Middle frontal gyrus (tissue), 1 donor: ENCODE measurements around the gene DXO.
"Not testable (repeated sequence)": the region's sequence is repeated elsewhere in the genome, so short reads cannot be mapped to it uniquely, and the experiment has no call there.

Experiments
- DNase-seq: peaks from one replicate; pipeline ENCODE4 v3.0.0-alpha.2; 2015; ENCODE audit warnings: low spot score; ENCODE audit errors: extremely low spot score

Gene DXO

DNA sequence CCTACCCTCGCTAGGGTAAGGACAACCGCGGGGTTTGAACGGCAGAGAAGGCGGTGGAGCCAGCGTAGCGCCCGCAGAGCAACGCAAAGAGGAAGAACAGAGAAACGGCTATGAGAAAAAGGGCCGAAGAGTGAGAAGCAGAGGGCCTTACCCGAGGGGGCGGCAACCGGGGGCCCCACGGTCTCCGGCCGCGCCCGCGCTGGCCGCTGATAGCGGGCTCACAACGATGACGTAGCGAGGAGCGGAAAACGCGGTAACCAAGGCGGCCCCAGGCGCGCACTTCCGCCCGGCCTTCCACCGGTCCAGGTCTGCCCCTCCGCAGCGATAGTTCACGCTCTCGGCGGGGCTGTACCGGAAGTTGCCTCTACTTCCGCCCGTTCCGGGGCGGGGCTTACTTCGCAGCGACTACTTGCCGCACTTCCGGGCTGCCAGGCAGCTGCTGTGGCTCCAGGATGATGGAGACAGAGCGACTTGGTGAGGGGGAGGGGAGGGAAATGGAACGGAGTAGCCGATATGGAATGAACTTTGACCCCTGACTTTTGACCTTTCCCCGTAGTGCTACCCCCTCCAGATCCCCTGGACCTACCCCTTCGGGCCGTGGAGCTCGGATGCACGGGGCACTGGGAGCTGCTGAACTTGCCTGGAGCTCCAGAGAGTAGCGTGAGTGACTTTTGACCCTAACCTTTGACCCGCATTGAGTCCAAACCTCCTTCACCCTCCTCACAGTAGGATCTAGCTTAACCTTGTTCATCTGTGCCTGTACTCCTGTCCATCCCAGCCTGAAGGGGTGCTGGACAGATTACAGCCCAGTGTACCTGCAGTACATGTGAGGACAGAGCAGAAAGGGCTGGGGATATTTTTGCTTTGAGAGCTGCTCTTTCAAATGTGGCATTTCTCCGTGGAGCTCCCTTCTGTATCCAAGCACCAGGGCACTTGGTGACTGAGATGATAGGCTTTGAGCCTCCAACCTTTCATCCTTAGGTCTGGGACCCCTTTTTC is 12.9 kb downstream of the DXO start, which contains the start of the genes NELFE and SKIC2:
NELFE (minus strand) TSS at position 231 of the 999 bp plus-strand sequence. CDS start 525 bp downstream, outside the sequence.
SKIC2 (plus strand) TSS at position 435 of the 999 bp plus-strand sequence; CDS start at position 453, 18 bp downstream.
- peak; percentile 96 for DNase-seq

DNA sequence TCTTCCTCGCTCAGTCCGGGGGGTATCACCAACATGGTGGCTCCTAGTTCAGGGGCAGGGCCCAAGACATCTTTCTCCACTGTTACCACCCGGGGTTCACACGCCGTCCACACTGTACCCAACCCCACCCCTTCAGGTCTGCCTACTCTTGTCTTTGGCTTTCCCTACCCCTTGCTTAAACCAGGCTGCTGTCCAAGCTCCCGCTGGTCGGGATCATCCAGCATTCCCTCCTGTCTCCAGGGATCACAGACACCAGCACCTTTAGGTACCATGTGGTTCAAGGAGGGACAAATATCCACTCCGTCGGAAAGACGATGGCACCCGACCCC is 13.6 kb downstream of the DXO start:
- DNase-seq: no peak

- DNase-seq: no peak
These were observed 15.1 kb downstream of the DXO start for GRCh38 chr6:31956796-31957195.

GRCh38 chr6:31954511-31954910 is 17.4 kb downstream of the DXO start:
- DNase-seq: no peak

GRCh38 chr6:31952890-31953289 is 19.0 kb downstream of the DXO start:
- DNase-seq: no peak

DNA sequence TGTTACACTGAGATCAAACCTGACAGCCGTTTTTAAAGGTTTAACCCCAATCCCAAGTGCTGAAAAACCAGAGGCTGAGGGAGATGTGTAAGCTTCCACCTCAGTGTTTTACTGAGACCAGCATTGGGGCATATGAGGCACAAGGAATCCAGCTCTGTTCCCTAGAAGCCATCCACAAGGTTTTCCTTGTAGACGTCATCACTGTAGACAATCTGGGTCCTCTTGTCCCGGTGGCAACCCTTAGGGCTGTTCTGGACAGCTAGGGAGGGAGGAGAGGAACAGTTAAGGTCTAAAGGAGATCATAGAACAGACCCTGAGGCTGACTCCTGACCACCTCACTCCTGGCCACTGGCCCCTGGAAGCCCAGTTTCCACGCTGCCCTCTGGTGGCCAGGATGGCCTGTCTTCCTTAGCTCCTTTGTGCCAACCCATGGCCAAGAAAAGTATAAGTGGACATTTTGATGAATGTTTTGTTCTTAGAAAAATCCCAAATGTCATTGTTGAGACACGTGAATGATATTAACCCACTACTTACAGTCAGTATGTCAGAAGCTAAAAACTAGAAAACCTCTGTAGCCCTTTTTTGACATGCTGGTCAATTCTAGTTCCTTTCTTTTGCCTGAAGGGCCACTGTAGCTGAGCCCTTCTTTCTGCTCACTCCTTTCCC is 19.7 kb downstream of the DXO start:
- DNase-seq: no peak

- no peak for DNase-seq
These were observed 21.9 kb downstream of the DXO start for GRCh38 chr6:31949926-31950548.

DNA sequence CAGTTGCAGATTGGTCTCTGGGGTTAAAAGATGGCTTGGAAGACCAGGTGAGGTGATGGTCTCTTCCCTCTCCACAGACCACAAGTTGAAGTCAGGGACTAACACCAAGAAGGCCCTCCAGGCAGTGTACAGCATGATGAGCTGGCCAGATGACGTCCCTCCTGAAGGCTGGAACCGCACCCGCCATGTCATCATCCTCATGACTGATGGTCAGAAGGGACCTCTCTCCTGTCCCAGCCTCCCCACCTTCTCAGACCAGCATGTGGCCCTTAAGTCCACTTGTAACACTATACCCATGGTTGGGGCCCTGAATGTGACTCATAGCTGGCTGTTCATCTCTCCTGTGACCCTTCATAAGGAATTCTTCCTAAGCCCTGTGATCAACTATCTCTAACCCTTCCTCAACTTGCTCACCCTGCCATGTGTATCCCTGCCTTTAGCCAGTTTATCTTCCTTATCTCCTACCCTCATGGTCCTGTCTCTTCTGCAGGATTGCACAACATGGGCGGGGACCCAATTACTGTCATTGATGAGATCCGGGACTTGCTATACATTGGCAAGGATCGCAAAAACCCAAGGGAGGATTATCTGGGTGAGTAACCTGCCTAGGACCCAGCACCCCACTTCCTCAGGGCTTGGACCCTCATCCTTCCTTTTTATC is 23.1 kb downstream of the DXO start:
- no peak for DNase-seq

DNA sequence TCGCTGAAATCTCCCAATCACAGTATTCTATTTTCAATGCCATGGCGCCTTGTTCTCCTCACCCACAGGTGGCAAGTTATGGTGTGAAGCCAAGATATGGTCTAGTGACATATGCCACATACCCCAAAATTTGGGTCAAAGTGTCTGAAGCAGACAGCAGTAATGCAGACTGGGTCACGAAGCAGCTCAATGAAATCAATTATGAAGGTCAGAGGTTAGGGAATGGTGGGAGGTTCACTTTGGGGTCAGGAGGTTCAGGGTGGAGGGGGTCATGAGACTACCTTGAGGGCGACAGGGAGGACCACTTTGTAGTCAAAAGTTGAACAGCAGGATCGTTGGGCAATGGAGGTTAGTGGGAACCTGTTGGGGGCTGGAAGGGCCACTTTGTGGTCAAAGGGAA is 23.6 kb downstream of the DXO start:
- DNase-seq: no peak

DNA sequence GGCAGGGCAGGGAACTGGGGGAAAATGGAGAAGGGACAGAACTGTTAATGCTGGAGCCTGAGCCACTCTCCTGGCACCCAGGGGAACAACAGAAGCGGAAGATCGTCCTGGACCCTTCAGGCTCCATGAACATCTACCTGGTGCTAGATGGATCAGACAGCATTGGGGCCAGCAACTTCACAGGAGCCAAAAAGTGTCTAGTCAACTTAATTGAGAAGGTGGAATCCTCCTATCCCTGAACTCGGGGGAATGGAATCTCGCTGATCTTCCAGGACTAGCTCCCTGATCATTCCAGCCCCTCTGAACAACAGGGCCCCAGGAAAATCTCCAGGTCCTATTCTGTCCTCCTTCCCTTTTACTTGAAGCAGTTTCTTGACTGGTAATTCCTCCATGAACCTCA is 24.1 kb downstream of the DXO start:
- no peak for DNase-seq

GRCh38 chr6:31947070-31947675 is 24.8 kb downstream of the DXO start:
- DNase-seq: no peak

GRCh38 chr6:31946370-31946885 is 25.5 kb downstream of the DXO start:
- no peak for DNase-seq

DNA sequence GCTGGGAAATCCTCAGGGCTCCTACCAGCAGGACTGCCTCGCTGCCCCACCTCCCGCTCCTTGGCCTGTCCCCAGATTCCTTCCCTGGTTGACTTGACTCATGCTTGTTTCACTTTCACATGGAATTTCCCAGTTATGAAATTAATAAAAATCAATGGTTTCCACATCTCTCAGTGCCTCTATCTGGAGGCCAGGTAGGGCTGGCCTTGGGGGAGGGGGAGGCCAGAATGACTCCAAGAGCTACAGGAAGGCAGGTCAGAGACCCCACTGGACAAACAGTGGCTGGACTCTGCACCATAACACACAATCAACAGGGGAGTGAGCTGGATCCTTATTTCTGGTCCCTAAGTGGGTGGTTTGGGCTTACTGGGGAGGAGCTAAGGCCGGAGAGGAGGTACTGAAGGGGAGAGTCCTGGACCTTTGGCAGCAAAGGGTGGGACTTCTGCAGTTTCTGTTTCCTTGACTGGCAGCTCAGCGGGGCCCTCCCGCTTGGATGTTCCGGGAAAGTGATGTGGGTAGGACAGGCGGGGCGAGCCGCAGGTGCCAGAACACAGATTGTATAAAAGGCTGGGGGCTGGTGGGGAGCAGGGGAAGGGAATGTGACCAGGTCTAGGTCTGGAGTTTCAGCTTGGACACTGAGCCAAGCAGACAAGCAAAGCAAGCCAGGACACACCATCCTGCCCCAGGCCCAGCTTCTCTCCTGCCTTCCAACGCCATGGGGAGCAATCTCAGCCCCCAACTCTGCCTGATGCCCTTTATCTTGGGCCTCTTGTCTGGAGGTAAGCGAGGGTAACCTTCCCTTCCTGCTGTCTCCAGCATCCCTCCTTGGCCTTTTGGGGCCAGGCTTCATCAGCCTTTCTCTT is 26.2 kb downstream of the DXO start, which contains the start of gene CFB:
CFB (plus strand) TSS at position 589 of the 863 bp plus-strand sequence; CDS start at position 716, 127 bp downstream.
- DNase-seq: no peak

GRCh38 chr6:31945154-31945506 is 26.8 kb downstream of the DXO start:
- no peak for DNase-seq

DNA sequence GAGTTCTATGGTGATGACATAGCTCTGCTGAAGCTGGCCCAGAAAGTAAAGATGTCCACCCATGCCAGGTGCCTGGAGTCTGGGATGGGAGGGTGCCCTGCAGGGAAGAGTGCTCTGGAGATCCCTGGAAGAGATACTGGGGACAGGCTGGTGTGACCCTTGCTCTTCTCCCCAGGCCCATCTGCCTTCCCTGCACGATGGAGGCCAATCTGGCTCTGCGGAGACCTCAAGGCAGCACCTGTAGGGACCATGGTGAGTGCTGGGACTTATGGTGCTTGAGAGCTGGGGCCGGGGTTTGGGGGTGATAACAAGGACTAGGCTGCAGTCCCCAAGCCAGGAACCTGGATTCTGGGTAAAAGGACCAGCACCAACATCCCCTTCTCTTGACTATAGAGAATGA is 28.2 kb downstream of the DXO start:
- DNase-seq: no peak

- DNase-seq: no peak
These were observed 31.7 kb downstream of the DXO start for GRCh38 chr6:31940256-31940664.

DNA sequence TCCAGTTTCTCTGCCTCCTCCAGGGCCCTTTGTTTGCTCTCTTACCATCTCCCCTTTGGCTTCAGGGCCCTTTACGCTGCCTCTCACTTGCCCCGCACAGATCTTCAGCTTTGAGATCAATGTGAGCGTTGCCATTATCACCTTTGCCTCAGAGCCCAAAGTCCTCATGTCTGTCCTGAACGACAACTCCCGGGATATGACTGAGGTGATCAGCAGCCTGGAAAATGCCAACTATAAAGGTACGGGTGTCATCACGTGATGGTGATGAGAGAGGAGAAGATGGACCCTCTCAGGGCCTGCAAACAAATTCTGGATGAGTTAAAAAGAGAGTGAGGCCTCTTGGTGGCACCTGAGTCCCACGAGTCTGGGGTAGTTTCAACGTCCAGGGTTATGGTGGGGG is 36.1 kb downstream of the DXO start:
- no peak for DNase-seq

GRCh38 chr6:31935021-31935420 is 36.9 kb downstream of the DXO start:
- no peak for DNase-seq

- DNase-seq: no peak
These were observed 38.4 kb downstream of the DXO start for GRCh38 chr6:31933537-31933936.

GRCh38 chr6:31932137-31932536 is 39.8 kb downstream of the DXO start:
- DNase-seq: not testable (repeated sequence)
